ENCODE results near the gene FSD1. TPM values are rescaled to one million over a fixed set of nuclear protein-coding genes. Genes with fewer than 3 reads are reported as not detected.

Gene FSD1
- total and polyA plus RNA-seq, 9 of the 15 experiments (the other 6 are each of a cell fraction or from before 2014, with no cell fraction given), result 0.11 to 1.9 (median 0.94) TPM; not detected in 1

- TF ChIP-seq HDAC2 (IDR thresholded peaks at IDR 0.05), result peak; percentile 36; the same call in 1 of the 2 replicates
- no peak for TF ChIP-seq NR2C2 (CRISPR knock-in tag; IDR thresholded peaks at IDR 0.05)
- no peak for TF ChIP-seq NR2C2 (tag; IDR thresholded peaks at IDR 0.05)
- TF ChIP-seq SMAD1 (IDR thresholded peaks at IDR 0.05; ENCODE audit: low read depth, low read length, partially characterized antibody), result no peak
- TF ChIP-seq ZBTB1 (CRISPR knock-in tag; IDR thresholded peaks at IDR 0.05; ENCODE audit: borderline replicate concordance, low read depth), result no peak
- no peak for TF ChIP-seq BCL6 (CRISPR knock-in tag; IDR thresholded peaks at IDR 0.05)
- TF ChIP-seq ZNF3 (CRISPR knock-in tag; IDR thresholded peaks at IDR 0.05), result no peak
- no peak for TF ChIP-seq RHOXF2B (CRISPR knock-in tag; conservative IDR thresholded peaks at IDR 0.05)
- TF ChIP-seq KDM4B (IDR thresholded peaks at IDR 0.05; ENCODE audit: borderline replicate concordance in 2 of 2, low read depth in 1 of 2), result no peak
- peak; percentile 41 for TF ChIP-seq ARID1B (IDR thresholded peaks at IDR 0.05)
- no peak for TF ChIP-seq PML (IDR thresholded peaks at IDR 0.05; ENCODE audit: low read length)
- TF ChIP-seq ZNF239 (CRISPR knock-in tag; IDR thresholded peaks at IDR 0.05), result no peak
- TF ChIP-seq, protein P1, sequence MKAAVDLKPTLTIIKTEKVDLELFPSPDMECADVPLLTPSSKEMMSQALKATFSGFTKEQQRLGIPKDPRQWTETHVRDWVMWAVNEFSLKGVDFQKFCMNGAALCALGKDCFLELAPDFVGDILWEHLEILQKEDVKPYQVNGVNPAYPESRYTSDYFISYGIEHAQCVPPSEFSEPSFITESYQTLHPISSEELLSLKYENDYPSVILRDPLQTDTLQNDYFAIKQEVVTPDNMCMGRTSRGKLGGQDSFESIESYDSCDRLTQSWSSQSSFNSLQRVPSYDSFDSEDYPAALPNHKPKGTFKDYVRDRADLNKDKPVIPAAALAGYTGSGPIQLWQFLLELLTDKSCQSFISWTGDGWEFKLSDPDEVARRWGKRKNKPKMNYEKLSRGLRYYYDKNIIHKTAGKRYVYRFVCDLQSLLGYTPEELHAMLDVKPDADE (conservative IDR thresholded peaks at IDR 0.05; ENCODE audit: control insufficient read depth, low read depth, low read length), result no peak
- no peak for TF ChIP-seq SNRNP70 (optimal IDR thresholded peaks at IDR 0.05; ENCODE audit: low read depth, low read length)
- no peak for TF ChIP-seq LEF1 (IDR thresholded peaks at IDR 0.05)
- no peak for TF ChIP-seq MEF2A (IDR thresholded peaks at IDR 0.05; ENCODE audit: control insufficient read depth, low read depth, low read length)
- TF ChIP-seq MBD2 (IDR thresholded peaks at IDR 0.05; ENCODE audit: borderline replicate concordance, low read depth), result no peak
- no peak for TF ChIP-seq GATA2 (CRISPR knock-in tag; IDR thresholded peaks at IDR 0.05)
- no peak for TF ChIP-seq HNRNPK (IDR thresholded peaks at IDR 0.05; ENCODE audit: low read depth, low read length, poor library complexity, severe bottlenecking)
- TF ChIP-seq PHF21A (IDR thresholded peaks at IDR 0.05; ENCODE audit: borderline replicate concordance, low read depth), result 0 out of 2 replicates have a peak, but pooled peaks have one; percentile 35
- no peak for TF ChIP-seq ETS2 (tag; IDR thresholded peaks at IDR 0.05; ENCODE audit: borderline replicate concordance, poor library complexity, severe bottlenecking)
- no peak for TF ChIP-seq NCOA4 (IDR thresholded peaks at IDR 0.05; ENCODE audit: partially characterized antibody)
- TF ChIP-seq ZNF764 (CRISPR knock-in tag; IDR thresholded peaks at IDR 0.05; ENCODE audit: low read depth), result no peak
- TF ChIP-seq NUFIP1 (IDR thresholded peaks at IDR 0.05; ENCODE audit: partially characterized antibody), result no peak
- TF ChIP-seq HMG20A (CRISPR knock-in tag; conservative IDR thresholded peaks at IDR 0.05), result no peak
- TF ChIP-seq KLF1 (tag; IDR thresholded peaks at IDR 0.05), result no peak
- TF ChIP-seq GATAD2A (IDR thresholded peaks at IDR 0.05), result no peak
- TF ChIP-seq POLR2AphosphoS2 (IDR thresholded peaks at IDR 0.05; ENCODE audit: low read length), result no peak
- no peak for TF ChIP-seq ZBTB26 (CRISPR knock-in tag; IDR thresholded peaks at IDR 0.05)
- no peak for TF ChIP-seq ADNP (tag; IDR thresholded peaks at IDR 0.05)
These were observed 37.9 kb downstream of the FSD1 start (continued) for GRCh38 chr19:4342314-4342614.
